Astrocyte (in vitro differentiated cells and primary cell): ENCODE data around the gene PLXNC1. TPM values are rescaled to one million over a fixed set of nuclear protein-coding genes. Genes with fewer than 3 reads are reported as not detected.
A peak's percentile ranks its signal among the peaks of the same experiment; 100 is the strongest.

Experiments used
- DNase-seq: peaks from one replicate; pipeline ENCODE4 v3.0.0-alpha.2; 2010; ENCODE audit warnings: low read depth
- FAIRE-seq: peaks from 2 replicates; lab custom pipeline; 2011; peaks lifted over from hg19 to GRCh38; lab: Jason Lieb, UNC
- H2AFZ ChIP-seq: 2 replicates; pipeline ENCODE4 v1.6.0; 2012; ENCODE audit warnings: low read depth, low read length, inconsistent platforms
- H3K27ac ChIP-seq: 2 replicates; pipeline ENCODE4 v1.5.1; 2011; ENCODE audit warnings: low read depth, low read length, inconsistent platforms
- H3K27me3 ChIP-seq: 2 replicates; pipeline ENCODE4 v1.6.0; 2011; ENCODE audit warnings: low read length, inconsistent platforms; ENCODE audit not compliant: insufficient read depth
- H3K36me3 ChIP-seq: 2 replicates; pipeline ENCODE4 v1.5.1; 2011; ENCODE audit warnings: low read length, inconsistent platforms; ENCODE audit not compliant: insufficient read depth
- H3K4me1 ChIP-seq: 2 replicates; pipeline ENCODE4 v1.5.1; 2011; ENCODE audit warnings: low read length, inconsistent platforms; ENCODE audit not compliant: insufficient read depth
- H3K4me2 ChIP-seq: 2 replicates; pipeline ENCODE4 v1.6.0; 2012; ENCODE audit warnings: low read length, inconsistent platforms
- H3K4me3 ChIP-seq: 2 replicates; pipeline ENCODE4 v1.5.1; 2011; ENCODE audit warnings: low read depth, mild to moderate bottlenecking, low read length, inconsistent platforms; ENCODE audit not compliant: insufficient read depth
- H3K79me2 ChIP-seq: 2 replicates; pipeline ENCODE4 v1.6.0; 2012; ENCODE audit warnings: mild to moderate bottlenecking, low read length, inconsistent platforms; ENCODE audit not compliant: insufficient read depth
- H3K9ac ChIP-seq: 2 replicates; pipeline ENCODE4 v1.6.0; 2012; ENCODE audit warnings: mild to moderate bottlenecking, low read length, inconsistent platforms
- H3K9me3 ChIP-seq: 2 replicates; pipeline ENCODE4 v1.5.1; 2012; ENCODE audit warnings: low read depth, mild to moderate bottlenecking, low read length, inconsistent platforms; ENCODE audit not compliant: insufficient read depth
- H4K20me1 ChIP-seq: 2 replicates; pipeline ENCODE4 v1.6.0; 2012; ENCODE audit warnings: low read length, inconsistent platforms; ENCODE audit not compliant: insufficient read depth
- H3K27ac Mint-ChIP-seq: one replicate; pipeline ENCODE4 v1.8.0; 2021; ENCODE audit warnings: mild to moderate bottlenecking, mixed read lengths; ENCODE audit not compliant: unreplicated experiment
- H3K27me3 Mint-ChIP-seq: one replicate; pipeline ENCODE4 v1.8.0; 2021; ENCODE audit warnings: low read depth, mixed read lengths; ENCODE audit not compliant: unreplicated experiment
- H3K36me3 Mint-ChIP-seq: one replicate; pipeline ENCODE4 v1.8.0; 2021; ENCODE audit warnings: low read depth, mixed read lengths; ENCODE audit not compliant: unreplicated experiment
- H3K4me1 Mint-ChIP-seq: one replicate; pipeline ENCODE4 v1.8.0; 2021; ENCODE audit warnings: low read depth, mixed read lengths; ENCODE audit not compliant: unreplicated experiment
- H3K4me3 Mint-ChIP-seq: one replicate; pipeline ENCODE4 v1.8.0; 2021; ENCODE audit warnings: mild to moderate bottlenecking, moderate library complexity, mixed read lengths; ENCODE audit not compliant: unreplicated experiment
- H3K9me3 Mint-ChIP-seq: one replicate; pipeline ENCODE4 v1.8.0; 2021; ENCODE audit warnings: mild to moderate bottlenecking, mixed read lengths; ENCODE audit not compliant: unreplicated experiment
- EZH2 ChIP-seq: IDR thresholded peaks from 2 replicates; pipeline ENCODE4 v1.6.1; 2012; ENCODE audit warnings: mild to moderate bottlenecking, low read length, inconsistent platforms; ENCODE audit not compliant: insufficient read depth
- total RNA-seq: library from RNA; stranded (reverse); gene quantifications from 2 replicates; pipeline ENCODE4 v1.2.1, GENCODE V29; 2021
- TF ChIP-seq, protein P1 (sequence below): IDR thresholded peaks from 2 replicates; pipeline ENCODE4 v1.5.1; 2011; ENCODE audit warnings: low read depth, mild to moderate bottlenecking, inconsistent platforms, low read length, moderate library complexity; ENCODE audit not compliant: insufficient read depth

PLXNC1 gene
- total RNA-seq, 1 donor from 2014 or later: 6.9 TPM

DNA sequence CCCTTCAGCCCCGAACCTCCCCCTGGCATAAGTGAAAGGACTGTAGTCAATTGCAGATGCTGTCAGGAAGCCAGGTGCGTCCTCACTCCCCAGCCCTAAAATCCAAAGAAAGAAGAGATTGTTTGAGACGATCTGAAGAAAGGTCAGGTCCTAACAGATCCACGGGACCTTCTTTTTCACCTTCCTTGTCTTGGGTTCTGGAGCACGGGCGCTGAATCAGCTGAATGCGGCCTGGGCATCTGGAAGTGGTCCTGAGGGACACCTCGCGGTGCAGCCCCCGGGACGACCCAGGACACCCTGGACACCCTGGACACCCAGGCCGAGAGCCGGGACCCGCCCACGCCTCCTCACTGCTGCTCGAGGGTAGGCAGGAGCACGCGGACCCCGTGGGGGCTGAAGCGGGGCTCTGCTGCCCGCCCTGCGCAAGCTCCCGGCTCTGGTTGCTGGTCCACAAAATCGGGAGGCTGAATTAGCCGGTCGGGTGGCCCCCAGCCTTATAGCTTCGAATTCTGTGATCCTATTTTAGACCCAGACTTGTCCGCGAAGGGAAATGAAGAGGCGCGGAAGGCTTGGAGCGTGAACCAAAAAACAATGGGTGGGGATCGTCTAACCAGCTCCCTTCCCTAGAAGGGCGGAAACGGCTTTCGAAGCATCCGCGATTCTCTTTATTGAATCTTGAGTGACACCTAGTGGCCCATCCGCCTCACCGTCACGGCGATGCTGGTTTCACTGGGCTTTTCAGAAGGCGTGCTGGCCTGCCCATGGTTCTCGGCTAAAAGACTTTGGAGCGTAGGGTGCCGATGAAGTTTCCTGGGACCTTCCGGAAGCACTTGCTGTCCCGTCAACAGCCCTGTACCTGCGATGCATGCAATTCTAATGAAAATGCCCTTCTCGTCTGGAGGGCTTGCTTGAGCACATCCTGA lies 46.4 kb upstream of the PLXNC1 start:
- H3K36me3 Mint-ChIP-seq: no peaks in the 10 kb centered on the region
- H3K4me3 ChIP-seq: peak overlapping the region; percentile 69
- H3K27me3 ChIP-seq: no peaks in the 10 kb centered on the region
- H3K9ac ChIP-seq: peak overlapping the region; percentile 77
- no peak for TF ChIP-seq EZH2
- TF ChIP-seq, protein P1, sequence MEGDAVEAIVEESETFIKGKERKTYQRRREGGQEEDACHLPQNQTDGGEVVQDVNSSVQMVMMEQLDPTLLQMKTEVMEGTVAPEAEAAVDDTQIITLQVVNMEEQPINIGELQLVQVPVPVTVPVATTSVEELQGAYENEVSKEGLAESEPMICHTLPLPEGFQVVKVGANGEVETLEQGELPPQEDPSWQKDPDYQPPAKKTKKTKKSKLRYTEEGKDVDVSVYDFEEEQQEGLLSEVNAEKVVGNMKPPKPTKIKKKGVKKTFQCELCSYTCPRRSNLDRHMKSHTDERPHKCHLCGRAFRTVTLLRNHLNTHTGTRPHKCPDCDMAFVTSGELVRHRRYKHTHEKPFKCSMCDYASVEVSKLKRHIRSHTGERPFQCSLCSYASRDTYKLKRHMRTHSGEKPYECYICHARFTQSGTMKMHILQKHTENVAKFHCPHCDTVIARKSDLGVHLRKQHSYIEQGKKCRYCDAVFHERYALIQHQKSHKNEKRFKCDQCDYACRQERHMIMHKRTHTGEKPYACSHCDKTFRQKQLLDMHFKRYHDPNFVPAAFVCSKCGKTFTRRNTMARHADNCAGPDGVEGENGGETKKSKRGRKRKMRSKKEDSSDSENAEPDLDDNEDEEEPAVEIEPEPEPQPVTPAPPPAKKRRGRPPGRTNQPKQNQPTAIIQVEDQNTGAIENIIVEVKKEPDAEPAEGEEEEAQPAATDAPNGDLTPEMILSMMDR: peak; percentile 73
- DNase-seq (peak; percentile 56), FAIRE-seq (peak; percentile 34)
- H3K27ac ChIP-seq: peak overlapping the region; percentile 55
- peaks cover 25% of the 10 kb centered on the region for H3K4me1 Mint-ChIP-seq
- H3K9me3 ChIP-seq: no peaks in the 10 kb centered on the region
- no peaks in the 10 kb centered on the region for H3K79me2 ChIP-seq
- H3K27ac Mint-ChIP-seq: no peak overlapping the region
- no peaks in the 10 kb centered on the region for H4K20me1 ChIP-seq
- peak overlapping the region; percentile 95 for H2AFZ ChIP-seq
- H3K4me2 ChIP-seq: peak overlapping the region; percentile 96
- no peaks in the 10 kb centered on the region for H3K36me3 ChIP-seq
- no peaks in the 10 kb centered on the region for H3K9me3 Mint-ChIP-seq
- H3K4me1 ChIP-seq: peaks cover 34% of the 10 kb centered on the region
- peaks cover 21% of the 10 kb centered on the region for H3K27me3 Mint-ChIP-seq
- peak overlapping the region; percentile 83 for H3K4me3 Mint-ChIP-seq

GRCh38 chr12:94103986-94104385 lies 44.4 kb upstream of the PLXNC1 start:
- no peaks in the 10 kb centered on the region for H3K36me3 Mint-ChIP-seq
- H3K79me2 ChIP-seq: no peaks in the 10 kb centered on the region
- no peak overlapping the region for H3K9ac ChIP-seq
- DNase-seq (no peak), FAIRE-seq (no peak)
- no peak overlapping the region for H2AFZ ChIP-seq
- peaks cover 24% of the 10 kb centered on the region for H3K4me1 Mint-ChIP-seq
- H3K27ac ChIP-seq: no peak overlapping the region
- no peak overlapping the region for H3K4me2 ChIP-seq
- no peak for TF ChIP-seq EZH2
- TF ChIP-seq, protein P1: no peak
- no peak overlapping the region for H3K4me3 ChIP-seq
- H3K27me3 ChIP-seq: no peaks in the 10 kb centered on the region
- no peaks in the 10 kb centered on the region for H4K20me1 ChIP-seq
- no peaks in the 10 kb centered on the region for H3K36me3 ChIP-seq
- no peaks in the 10 kb centered on the region for H3K9me3 ChIP-seq
- no peak overlapping the region for H3K4me3 Mint-ChIP-seq
- no peak overlapping the region for H3K27ac Mint-ChIP-seq
- no peaks in the 10 kb centered on the region for H3K9me3 Mint-ChIP-seq
- H3K4me1 ChIP-seq: peaks cover 28% of the 10 kb centered on the region
- peaks cover 21% of the 10 kb centered on the region for H3K27me3 Mint-ChIP-seq

- no peak overlapping the region for H3K27ac ChIP-seq
- no peak overlapping the region for H3K4me3 ChIP-seq
- Mint-ChIP-seq H3K4me1 (peaks cover 16% of the 10 kb centered on the region), H3K9me3 (no peaks in the 10 kb centered on the region), H3K27ac (no peak overlapping the region), H3K36me3 (no peaks in the 10 kb centered on the region), H3K27me3 (peaks cover 24% of the 10 kb centered on the region), H3K4me3 (no peak overlapping the region)
- H2AFZ ChIP-seq: no peak overlapping the region
- H3K79me2 ChIP-seq: no peaks in the 10 kb centered on the region
- no peaks in the 10 kb centered on the region for H3K9me3 ChIP-seq
- H4K20me1 ChIP-seq: no peaks in the 10 kb centered on the region
- no peaks in the 10 kb centered on the region for H3K27me3 ChIP-seq
- no peaks in the 10 kb centered on the region for H3K36me3 ChIP-seq
- FAIRE-seq: no peak
- no peak overlapping the region for H3K9ac ChIP-seq
- no peak for TF ChIP-seq EZH2
- TF ChIP-seq, protein P1: no peak
- no peak for DNase-seq
- H3K4me1 ChIP-seq: no peaks in the 10 kb centered on the region
- H3K4me2 ChIP-seq: no peak overlapping the region
Measured at GRCh38 chr12:94107910-94108309, 40.5 kb upstream of the PLXNC1 start.
